HUES48 (cell line): ENCODE data around the gene ALOX5AP.

Experiments used
- H3K27ac ChIP-seq: one replicate; pipeline ENCODE4 v1.7.0; 2013; ENCODE audit warnings: low read depth, low read length, inconsistent platforms
- H3K27me3 ChIP-seq: 2 replicates; pipeline ENCODE4 v1.6.1; 2013; ENCODE audit warnings: mild to moderate bottlenecking, low read length; ENCODE audit not compliant: control insufficient read depth, insufficient read depth
- H3K36me3 ChIP-seq: 2 replicates; pipeline ENCODE4 v1.6.1; 2013; ENCODE audit warnings: low read length; ENCODE audit not compliant: control insufficient read depth, insufficient read depth
- H3K4me1 ChIP-seq: 2 replicates; pipeline ENCODE4 v1.6.1; 2013; ENCODE audit warnings: mild to moderate bottlenecking, low read length; ENCODE audit not compliant: control insufficient read depth, insufficient read depth
- H3K4me3 ChIP-seq: 2 replicates; pipeline ENCODE4 v1.5.1; 2013; ENCODE audit warnings: mild to moderate bottlenecking, low read depth, low read length
- H3K9ac ChIP-seq: 2 replicates; pipeline ENCODE4 v1.6.1; 2013; ENCODE audit warnings: mild to moderate bottlenecking, low read depth, low read length, moderate library complexity
- H3K9me3 ChIP-seq: 2 replicates; pipeline ENCODE4 v1.6.1; 2013; ENCODE audit warnings: low read length; ENCODE audit not compliant: control insufficient read depth, insufficient read depth

The ALOX5AP gene

DNA sequence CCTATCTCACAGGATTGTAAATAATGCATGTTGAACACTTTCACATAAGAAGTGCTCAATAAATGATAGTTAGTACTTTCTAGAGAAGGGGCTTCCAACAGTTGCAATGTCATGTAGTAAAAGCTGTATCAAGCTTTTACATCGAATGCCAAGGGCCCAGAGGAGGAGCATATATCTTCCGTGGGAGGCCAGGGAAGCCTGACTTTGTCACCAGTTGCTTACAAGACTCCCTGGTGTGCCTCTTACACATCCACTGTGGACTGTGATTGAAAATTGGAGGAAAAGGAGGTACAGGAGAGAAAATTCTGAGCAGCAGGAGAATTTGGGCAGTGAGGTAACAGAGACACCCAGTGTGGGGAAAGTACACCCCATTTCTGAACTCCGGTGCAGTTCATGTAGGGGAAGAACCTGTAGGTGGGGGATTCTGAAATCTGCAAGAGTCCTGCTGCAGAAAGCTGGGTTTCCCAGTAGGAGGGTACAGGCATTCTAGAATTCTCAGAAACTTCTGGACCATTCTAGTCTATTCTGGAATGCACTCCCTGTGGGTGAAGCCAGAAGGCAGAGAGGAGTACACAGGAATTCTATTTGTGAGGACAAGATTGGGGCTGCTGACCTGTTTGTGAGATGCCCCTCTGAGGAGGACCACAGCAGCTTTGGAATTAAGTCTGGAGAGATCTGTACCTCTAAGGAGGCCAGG is 54.0 kb downstream of the ALOX5AP start:
- no peaks in the 10 kb centered on the region for H3K27me3 ChIP-seq
- H3K9ac ChIP-seq = no peak overlapping the region
- H3K27ac ChIP-seq = no peak overlapping the region
- H3K9me3 ChIP-seq = no peaks in the 10 kb centered on the region
- H3K4me3 ChIP-seq = no peak overlapping the region
- H3K36me3 ChIP-seq = no peaks in the 10 kb centered on the region
- H3K4me1 ChIP-seq = peaks cover 8% of the 10 kb centered on the region; the same call in 1 of the 2 replicates

GRCh38 chr13:30790592-30790991 is 55.2 kb downstream of the ALOX5AP start:
- no peak overlapping the region for H3K27ac ChIP-seq
- H3K36me3 ChIP-seq = no peaks in the 10 kb centered on the region
- H3K9ac ChIP-seq = no peak overlapping the region

DNA sequence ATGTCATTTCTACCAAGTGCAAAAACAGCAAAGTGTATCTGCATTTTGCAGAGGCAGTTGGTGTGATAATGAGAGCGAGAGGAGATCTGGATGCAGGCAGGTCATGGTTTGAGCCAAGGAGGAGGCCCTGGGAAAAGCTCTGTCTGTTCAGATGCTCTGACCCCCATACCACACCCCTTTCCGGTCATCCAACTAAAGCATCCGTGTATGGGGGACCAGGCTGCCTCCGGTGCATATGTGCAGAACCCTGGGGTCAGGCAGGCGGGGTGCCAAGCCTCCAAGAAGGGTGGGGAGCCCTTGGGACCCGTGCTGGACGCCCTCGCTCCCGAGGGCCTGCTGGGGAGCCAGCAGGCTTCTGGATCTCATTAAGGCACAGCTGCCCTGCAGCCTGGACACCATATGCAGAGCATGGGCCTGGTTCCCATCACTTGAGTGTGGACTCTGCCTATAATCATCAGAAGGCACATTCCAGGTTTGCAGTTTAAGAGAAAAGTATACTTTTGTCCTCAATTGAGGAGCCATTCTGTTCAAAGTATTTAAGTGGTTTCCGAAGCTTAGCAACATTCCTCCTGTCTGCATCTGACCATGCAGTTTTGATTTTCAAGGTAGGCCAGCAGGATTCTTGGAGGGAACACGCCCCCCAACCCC is 56.1 kb downstream of the ALOX5AP start:
- no peak overlapping the region for H3K9ac ChIP-seq
- no peak overlapping the region for H3K4me3 ChIP-seq
- H3K4me1 ChIP-seq = peaks cover 8% of the 10 kb centered on the region; the same call in 1 of the 2 replicates
- no peaks in the 10 kb centered on the region for H3K36me3 ChIP-seq
- no peak overlapping the region for H3K27ac ChIP-seq
- no peaks in the 10 kb centered on the region for H3K9me3 ChIP-seq
- no peaks in the 10 kb centered on the region for H3K27me3 ChIP-seq

More at GRCh38 chr13:30790592-30790991, 55.2 kb downstream of the ALOX5AP start:
- H3K9me3 ChIP-seq = no peaks in the 10 kb centered on the region
- H3K4me1 ChIP-seq = peaks cover 8% of the 10 kb centered on the region; the same call in 1 of the 2 replicates
- H3K27me3 ChIP-seq = no peaks in the 10 kb centered on the region
- H3K4me3 ChIP-seq = no peak overlapping the region

DNA sequence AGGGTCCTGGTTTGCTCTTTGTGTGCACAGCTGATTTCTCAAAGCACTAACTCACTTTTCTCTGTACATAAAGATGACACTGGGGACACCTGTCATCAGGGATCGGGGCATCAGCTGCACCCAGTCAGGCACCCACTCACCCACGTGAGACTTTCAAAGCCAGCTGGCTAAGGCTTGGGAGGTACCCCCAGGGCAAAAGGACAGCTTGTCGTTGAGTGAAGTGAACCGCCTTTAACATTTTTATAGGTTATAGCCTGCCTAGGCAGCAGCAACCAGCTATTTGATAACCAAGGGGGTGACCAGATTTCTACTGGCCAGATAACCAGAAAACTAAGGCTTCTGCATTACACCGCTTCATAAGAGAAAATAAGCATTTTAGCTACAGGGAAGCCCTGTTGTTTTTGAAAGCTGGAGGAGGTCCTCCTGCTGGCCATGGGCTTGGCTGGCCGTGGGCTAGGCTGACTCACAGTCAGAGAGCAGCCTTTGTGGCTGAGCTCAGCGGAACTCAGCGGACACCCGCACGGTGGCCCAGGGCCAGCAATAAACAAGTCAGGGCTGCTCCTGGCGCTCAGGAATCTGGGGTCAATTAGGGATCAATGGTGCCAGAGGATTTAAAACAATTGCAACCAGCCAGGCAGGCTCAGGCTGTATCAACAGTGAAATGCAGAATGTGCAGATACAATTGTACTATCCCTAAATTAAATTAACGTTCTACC is 57.1 kb downstream of the ALOX5AP start:
- H3K36me3 ChIP-seq = no peaks in the 10 kb centered on the region
- H3K9me3 ChIP-seq = no peaks in the 10 kb centered on the region
- H3K4me3 ChIP-seq = no peak overlapping the region
- H3K9ac ChIP-seq = no peak overlapping the region
- H3K27ac ChIP-seq = peak overlapping the region; percentile 56
- H3K27me3 ChIP-seq = no peaks in the 10 kb centered on the region
- H3K4me1 ChIP-seq = peaks cover 8% of the 10 kb centered on the region; the same call in 1 of the 2 replicates

DNA sequence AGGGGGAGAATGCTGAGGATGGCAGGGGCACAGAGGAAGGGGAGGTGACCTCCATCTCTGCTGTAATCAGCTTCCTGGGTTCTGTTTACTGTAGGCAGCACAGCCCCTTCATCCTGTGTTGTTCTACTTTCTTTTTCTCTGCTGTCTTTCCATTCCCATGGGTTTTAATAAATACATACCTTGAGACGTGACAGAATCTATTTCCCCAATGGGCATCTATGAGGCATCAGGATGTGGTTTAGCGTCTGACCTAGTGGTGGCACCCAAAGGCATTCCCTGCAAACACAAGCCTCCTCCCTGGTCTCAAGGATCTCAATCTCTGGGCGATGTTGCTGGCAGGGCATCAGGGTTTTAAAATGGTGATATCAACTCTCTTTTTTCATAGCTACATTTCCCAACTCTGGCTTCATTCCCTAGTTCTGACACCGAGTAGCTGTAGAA is 60.8 kb downstream of the ALOX5AP start:
- Histone ChIP-seq H3K27me3 (no peaks in the 10 kb centered on the region), H3K27ac (no peak overlapping the region)

GRCh38 chr13:30796631-30797601 is 61.6 kb downstream of the ALOX5AP start:
- Histone ChIP-seq H3K36me3 (no peaks in the 10 kb centered on the region), H3K4me1 (peaks cover 8% of the 10 kb centered on the region; the same call in 1 of the 2 replicates), H3K27me3 (no peaks in the 10 kb centered on the region), H3K9me3 (no peaks in the 10 kb centered on the region), H3K9ac (no peak overlapping the region), H3K4me3 (no peak overlapping the region), H3K27ac (no peak overlapping the region)

More for the DNA sequence above, 60.8 kb downstream of the ALOX5AP start:
- Histone ChIP-seq H3K36me3 (no peaks in the 10 kb centered on the region), H3K4me1 (peaks cover 8% of the 10 kb centered on the region; the same call in 1 of the 2 replicates), H3K9me3 (no peaks in the 10 kb centered on the region), H3K9ac (no peak overlapping the region), H3K4me3 (no peak overlapping the region)

- Histone ChIP-seq H3K9ac (no peak overlapping the region), H3K4me3 (no peak overlapping the region), H3K9me3 (no peaks in the 10 kb centered on the region), H3K27me3 (no peaks in the 10 kb centered on the region), H3K36me3 (no peaks in the 10 kb centered on the region), H3K4me1 (no peaks in the 10 kb centered on the region), H3K27ac (no peak overlapping the region)
These were observed 62.6 kb downstream of the ALOX5AP start for GRCh38 chr13:30797847-30798535.

GRCh38 chr13:30798776-30799355 is 63.5 kb downstream of the ALOX5AP start:
- no peaks in the 10 kb centered on the region for H3K4me1 ChIP-seq
- H3K36me3 ChIP-seq = no peaks in the 10 kb centered on the region
- no peaks in the 10 kb centered on the region; the same call in 1 of the 2 replicates for H3K27me3 ChIP-seq
- H3K9ac ChIP-seq = no peak overlapping the region
- H3K4me3 ChIP-seq = no peak overlapping the region
- no peaks in the 10 kb centered on the region for H3K9me3 ChIP-seq
- no peak overlapping the region for H3K27ac ChIP-seq

- Histone ChIP-seq H3K4me3 (no peak overlapping the region), H3K4me1 (no peaks in the 10 kb centered on the region), H3K27ac (no peak overlapping the region), H3K27me3 (no peaks in the 10 kb centered on the region; the same call in 1 of the 2 replicates), H3K9me3 (no peaks in the 10 kb centered on the region), H3K36me3 (no peaks in the 10 kb centered on the region), H3K9ac (no peak overlapping the region)
These were observed 64.0 kb downstream of the ALOX5AP start for GRCh38 chr13:30799356-30799824.
